Glomerular endothelial cell (primary cell): ENCODE results near the gene PJA1. TPM values are rescaled to one million over a fixed set of nuclear protein-coding genes. Genes with fewer than 3 reads are reported as not detected.

Source experiments
- DNase-seq: peaks from one replicate; pipeline ENCODE4 v3.0.0-alpha.2; 2011; ENCODE audit warnings: low read depth, low spot score; ENCODE audit errors: extremely low read depth
- total RNA-seq: library from RNA; depleted of rRNA; stranded (reverse); fragments of >200 nt; gene quantifications from 2 replicates; pipeline ENCODE4 v1.2.3, GENCODE V29; 2015

The PJA1 gene
- total RNA-seq, 1 donor from 2014 or later: 15.8 TPM

DNA sequence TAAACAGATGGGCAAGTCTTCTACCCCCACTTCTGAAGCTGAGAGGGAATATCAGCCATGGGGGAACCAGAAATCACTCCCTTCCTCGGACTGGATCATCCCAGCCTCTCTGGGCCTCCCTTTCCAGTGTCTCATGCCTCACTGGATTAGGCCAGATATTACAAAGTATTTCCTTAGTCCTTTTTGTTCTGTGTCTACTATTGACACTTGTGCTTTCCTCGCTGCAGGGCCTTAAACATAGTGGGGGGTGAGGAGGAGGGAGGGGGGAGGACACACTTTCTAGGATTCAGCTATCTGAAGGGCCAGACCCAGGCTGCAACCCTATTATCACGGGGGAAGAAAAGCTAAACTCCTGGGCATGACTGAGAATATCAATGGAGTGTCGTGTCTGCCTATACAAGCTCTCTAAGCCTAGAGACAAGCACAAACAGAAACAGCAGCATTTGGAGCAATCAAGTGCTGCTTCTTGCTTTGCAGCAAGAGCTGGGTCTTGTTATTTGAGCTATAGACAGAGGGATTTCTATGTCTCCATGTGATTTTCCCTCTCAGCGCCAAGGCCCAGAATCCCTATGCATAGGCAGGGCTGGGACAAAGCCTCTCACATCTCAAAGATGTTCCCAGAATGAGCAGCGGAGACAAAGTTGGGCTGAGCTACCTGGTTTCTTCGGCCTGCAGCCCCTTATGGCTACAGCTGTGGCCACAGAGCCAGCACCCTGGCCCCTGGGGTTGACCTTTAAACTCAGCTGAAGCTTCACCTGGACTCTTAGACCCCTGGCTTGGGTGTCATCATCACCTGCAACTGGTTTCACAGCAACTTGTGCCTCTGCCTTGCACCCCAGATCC, 20.2 kb downstream of the PJA1 start:
- DNase-seq: no peak

DNA sequence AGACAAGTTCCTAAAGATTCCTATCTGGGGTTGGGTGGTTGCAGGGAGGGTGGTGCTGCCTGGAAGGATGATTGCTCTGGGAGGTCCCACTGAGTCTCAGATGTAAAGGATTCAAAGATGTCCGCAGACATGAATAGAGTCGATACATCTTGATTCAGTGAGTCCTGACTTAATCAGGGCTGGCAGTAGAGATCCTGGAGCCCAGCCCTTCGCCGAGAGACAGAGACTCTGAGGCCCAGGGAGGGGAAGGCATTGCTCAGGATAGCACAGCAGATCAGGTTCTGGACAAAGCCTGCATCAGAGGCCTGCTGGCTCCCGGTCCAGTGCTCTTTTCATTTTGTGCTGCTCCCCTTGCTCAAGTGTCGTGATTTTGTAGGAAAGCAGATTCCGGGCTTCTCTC, 21.7 kb downstream of the PJA1 start:
- DNase-seq: no peak

DNA sequence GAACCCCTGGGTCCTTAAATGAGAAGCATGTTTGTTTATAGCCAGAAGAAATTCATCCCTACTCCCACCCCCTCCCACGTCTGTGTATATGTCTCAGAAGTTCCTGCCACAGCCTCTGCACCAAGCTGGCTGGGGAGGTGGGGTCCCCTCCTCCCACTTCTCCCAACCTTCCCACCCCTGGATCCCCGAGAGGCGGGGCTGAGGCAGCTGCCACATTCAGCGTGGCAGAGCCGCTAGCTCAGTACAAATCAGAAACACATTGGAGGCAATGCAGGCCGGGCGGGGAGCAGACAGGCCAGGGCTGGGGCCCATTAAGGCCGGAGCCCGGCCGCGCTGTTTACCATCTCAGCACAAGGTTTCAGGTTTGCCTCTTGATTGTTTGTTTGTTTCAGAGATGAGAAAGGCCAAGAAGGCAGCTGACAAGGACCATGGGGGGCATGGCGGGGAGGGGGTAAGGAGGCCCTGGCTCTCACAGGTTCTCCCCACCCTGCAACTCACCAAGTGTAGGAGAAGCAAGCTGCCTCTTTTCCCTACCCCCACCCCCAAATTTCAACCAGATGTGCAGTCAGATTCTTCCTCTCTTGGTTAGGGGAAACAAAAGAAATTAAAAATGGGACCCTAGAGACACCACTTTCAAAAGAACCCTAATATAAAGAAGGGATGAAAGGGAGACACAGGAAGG, 22.3 kb downstream of the PJA1 start:
- no peak for DNase-seq

DNA sequence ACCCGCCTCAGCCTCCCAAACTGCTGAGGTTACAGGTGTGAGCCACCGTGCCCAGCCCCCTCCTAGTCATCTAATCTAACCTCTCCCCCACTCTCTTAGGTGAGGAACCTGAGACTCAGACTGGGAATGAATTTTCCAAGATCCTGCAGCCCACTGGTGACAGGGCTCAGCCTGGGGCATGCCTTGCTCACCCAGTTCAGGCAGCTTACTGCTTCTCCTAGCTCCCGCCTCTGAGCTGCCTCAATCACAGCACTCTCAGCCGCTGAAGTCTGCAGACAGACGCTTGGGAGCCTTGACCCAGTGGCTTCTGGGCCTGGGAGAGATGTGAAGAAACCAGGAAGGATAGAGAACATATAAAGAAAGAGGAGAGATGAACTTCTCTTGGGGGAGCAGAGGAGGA, 24.4 kb downstream of the PJA1 start:
- DNase-seq: no peak

DNA sequence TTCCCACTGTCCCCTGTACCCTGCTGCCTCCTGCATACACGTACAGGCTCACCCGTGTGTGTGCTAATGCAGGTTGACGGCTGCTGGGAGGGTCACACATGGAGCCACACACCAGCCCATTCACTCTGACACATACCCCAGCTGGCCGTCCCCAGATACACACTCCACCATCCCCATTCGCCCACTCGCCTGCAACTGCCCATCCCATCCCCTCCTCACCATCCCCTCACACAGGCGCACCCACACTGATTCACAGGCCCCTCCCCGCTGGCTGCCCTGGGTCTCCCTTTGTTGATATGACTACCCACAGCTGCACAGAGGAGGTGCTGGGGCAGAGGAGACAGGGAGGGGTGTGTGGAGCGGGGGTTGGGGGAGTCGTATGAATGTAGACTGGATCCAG, 25.7 kb downstream of the PJA1 start:
- DNase-seq: no peak

DNA sequence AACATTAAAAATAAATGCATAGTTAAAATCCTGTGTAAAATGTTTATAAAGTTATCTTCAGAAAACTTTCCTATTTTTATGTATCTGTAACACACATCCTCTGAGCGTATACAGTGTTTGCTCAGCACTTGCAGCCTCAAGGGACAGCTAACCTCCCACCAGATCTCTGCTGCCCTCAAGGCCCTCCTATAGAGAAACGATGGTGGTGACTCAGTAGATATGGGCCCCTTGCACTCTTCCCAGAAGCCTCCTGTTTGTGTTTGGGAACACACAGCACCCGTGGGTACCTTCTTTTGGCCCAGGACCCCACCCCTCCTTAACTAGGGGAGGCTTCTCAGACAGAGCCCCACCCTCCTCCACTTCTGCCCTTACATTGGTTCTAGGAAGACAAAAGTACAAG, 26.7 kb downstream of the PJA1 start:
- DNase-seq: no peak

DNA sequence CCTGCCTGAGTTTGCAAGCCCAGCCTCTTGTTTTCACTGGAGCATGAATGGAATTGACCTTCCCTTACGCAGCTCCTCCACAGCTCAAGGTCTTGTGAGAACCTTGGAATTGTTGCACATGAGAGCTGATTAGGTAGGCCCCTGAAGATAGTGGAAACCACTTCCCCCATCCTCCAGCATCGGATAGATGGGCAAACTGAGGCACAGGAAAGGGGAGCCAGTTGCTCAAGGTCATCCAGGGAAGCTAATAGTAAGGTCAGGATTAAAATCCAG, 27.2 kb downstream of the PJA1 start:
- no peak for DNase-seq

DNA sequence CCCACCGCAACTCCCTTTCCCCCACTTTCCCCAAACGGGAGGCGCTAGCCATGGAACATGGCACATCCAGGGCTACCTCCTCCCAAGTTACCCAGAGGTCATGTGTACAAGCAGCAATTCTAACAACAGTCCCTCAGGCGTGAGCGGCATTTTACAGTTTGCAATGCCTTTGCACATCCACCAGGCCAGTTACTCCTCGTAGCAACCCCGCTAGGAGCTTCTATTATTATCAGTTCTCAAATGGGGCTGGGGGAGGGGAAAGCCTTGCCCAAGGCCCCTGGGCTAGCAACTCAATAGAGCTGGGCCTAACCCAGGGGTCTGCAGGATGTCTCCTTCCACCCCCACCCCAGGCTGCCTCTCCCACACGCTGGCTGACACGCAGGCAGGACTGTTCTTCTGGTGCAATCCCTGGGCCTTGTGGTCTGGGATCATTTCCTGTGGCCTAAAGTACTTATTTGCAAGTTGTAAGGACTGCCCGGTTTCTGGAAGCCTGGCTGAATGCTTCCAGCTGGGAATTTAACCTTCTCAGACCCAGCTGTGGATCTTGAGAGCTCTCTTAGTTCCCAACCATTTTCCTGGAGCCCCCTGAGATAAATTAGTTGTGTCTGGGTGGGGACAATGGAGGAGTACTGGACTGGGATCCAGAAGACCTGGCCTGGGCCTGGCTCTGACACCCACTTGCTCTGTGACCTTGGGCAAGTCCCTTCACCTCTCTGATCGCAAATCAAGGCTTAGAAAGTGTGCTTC, 27.7 kb downstream of the PJA1 start:
- DNase-seq: no peak

DNA sequence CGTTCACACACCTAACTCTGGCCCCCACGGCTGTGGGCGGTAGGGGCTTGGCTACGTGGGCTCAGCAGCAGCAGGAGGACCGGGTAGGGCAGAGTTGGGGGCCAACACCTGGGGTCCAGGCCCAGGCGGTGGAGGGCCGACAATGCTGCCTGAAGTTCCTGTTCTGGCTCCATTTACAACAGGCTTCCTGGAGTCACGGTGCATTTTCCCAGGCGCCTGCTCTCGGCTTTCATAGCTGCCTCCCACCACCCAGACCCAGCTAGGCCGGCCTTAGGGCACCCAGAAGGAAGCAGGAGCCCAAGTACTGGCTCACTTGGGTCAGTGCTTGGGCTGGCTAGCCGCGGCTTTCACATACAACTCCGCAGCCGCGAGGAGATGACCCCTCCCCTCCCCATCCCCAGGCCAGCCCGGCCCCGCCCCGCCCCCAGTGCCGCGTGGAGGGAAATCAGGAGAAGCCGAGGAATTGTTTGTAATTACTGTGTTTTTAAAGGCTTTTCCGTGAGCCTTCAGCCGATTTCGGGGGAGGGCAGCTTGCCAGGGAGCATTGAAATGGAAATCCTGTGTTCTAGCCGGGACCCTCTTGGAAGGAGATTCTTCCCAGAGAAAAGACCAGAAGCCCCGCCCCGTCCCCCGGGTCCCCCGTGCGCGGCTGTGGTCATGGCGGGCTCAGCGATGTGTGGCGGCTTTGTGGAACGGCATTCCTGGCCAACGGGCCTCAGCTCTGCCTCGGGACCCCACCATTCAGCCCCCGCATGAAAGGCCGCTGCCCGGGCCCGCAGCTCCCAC, 28.5 kb downstream of the PJA1 start:
- no peak for DNase-seq

DNA sequence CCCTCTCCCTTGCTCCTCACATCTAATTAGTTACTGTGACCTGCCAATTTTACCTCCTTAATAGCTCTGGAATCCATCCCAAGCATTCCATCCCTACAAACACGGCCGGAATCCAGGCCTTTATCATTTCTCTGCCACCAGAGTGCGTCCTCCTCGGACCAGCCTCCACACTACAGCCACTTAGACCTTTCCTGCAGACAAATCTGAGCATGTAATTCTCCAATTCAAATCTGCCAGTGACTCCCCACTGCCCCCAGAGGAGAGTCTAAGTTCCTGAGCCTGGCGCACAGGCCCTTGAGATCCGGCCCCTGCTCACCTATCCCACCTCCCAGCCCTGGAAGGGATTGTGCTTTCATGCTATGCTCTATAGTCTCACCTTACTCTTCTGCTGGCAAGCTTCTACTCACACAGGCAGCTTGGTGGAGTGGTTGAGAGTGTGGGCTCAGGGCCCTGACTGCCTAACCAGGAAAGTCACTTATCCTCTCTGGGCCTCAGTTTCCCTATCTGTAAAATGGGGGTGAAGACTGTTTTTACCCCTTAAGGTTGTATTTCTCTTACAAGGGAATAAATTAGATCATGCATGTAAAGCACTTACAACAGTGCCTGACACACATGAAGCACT, 31.2 kb downstream of the PJA1 start:
- DNase-seq: no peak

DNA sequence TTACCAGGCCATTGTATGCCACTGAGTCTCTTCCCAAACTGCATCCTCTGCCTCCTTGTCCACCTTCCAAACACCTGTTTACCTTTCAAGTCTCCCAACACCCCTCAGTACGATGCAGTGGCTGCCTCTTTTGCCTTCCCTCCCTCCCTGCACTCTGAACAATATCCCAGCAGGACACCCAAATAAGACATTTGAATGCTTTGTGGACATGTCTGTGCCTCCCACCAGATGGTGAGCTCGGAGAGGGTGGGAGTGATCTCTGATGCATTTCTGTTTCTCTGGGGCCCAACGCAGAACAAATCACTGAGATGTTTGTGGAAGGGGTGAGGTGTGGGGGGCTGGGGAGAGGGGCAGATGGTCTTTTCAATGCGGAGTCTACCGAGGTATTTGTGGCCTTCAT, 33.4 kb downstream of the PJA1 start:
- no peak for DNase-seq

DNA sequence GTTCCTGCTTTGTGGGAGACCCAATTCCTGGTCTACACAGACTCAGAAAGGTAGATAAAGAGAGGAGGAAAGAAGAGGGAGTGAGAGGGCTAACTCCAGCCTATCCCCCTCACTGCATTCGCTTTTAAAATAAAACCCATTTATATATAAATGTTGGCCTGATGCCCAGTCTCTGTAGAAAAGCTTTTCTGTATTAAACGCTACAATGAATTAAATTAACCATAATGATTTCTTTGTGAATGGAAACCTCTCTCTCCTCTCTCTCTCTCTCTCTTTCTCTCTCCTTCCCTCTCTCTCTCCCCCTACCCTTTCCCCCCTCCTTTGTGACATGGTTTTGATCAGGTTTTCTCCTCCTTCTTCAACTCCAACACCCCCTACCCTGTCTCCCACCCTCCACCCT, 34.8 kb downstream of the PJA1 start:
- DNase-seq: no peak

DNA sequence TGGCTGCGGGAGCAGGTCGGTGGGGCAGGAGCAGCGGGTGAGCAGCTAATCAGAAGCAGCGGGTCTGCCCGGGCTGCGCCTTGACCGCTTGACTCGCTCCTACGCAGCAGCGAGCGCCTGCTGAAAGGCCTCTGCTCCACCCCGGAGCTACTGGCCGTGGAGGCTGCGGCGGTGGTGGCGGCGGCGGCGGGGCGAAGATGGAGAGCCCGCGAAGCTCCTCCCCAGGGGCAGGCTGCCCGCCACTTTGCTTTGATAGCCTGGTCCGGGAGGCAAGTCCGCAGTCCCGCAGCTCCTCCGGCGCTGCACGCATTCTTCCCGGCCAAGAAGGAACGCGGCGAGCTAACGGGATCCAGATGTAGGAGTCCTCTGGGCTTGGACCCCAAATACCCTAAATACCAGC, 36.7 kb downstream of the PJA1 start:
- DNase-seq: no peak

DNA sequence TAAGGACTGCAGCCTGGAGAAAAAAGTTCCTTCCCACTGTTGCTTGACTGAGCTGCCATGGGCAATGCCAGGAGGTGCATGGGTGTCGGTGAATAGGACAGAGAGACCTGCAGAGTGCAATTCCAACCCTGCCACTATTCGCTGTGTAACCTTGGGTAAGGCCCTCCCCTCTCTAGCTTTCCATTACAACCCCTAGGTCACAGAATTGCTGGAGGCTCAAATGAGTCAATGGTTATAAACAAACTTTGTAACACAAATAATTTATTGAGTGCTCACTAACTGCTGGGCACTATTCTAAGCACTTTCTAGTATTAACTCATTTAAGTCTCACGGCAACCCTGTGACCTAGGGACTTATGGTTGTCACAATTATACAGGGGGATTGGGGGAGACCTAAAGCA, 37.8 kb downstream of the PJA1 start:
- no peak for DNase-seq

DNA sequence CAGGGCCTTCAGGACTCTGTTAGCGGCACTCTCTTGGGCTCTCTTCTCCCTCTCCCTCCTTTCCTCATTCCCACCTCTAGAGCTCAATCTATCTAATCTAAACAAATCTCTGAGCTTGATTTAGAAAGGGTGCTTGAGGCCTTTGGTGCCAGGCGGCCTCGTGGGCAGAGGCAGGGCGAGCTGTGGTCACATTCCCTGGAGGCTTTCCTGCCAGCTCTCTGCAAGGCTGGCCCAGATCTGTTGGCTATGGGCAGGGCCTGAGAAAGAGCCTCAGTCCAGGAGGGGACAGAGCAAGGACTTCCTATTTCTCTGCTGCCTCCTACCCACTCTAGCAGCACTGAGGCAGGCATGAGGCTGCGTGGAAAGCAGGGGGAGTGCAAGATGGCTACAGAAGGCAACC, 38.6 kb downstream of the PJA1 start:
- no peak for DNase-seq

DNA sequence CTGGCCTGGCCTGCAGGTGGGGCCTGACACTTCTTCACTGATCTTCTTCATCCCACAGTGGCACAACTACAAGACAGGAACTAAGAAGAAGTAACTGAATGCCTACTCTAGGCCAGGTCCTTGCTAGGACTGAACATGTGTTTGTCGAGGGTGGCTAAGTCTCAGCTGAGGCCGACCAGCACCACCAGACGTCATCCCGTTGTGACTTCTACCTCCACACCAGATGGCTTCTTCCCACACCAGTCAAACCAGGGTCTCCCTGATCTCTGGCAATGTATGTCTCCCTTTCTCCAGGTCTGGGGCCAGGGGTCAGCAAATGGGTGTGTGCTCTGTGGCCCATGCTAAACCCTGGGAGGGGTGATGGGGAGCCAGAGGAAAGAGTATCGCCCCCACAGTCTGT, 40.2 kb downstream of the PJA1 start:
- DNase-seq: no peak

DNA sequence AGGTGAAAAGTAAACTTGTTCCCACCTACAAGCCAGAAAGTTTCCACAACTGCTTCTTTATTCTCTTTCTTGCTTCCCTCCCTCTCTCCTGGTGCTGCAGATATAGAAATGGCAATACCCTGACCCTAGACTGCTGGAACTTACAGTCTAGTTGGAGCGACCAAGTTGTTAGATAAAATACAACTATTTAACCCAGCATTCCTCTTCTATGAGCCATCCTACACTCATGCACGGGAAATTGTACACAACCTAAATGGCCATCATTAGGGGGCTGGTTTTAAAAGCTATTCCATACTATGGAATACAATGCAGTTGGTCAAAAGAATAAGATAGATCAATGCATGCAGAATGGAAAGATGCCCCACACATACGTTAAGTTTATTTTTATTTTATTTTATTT, 41.1 kb downstream of the PJA1 start:
- no peak for DNase-seq

DNA sequence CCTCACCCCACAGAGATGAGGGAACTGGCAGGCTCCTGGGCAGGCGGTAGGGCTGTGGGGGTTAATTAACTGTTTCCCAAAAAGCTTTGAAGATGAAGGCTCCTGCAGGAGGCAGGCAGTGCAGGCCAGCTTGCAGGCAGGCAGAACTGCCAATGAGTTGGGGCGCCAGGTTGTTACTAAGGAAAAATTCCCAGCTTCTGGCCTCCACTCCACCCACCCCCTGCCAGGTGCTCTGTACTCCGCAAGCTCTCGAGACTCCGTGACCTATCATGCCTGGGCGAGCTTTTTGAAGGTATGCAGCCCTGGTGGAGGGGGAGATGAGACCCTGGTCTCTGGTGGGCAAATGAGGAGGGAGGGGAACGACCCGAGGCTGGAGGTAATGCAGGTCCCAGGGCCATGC, 41.8 kb downstream of the PJA1 start:
- no peak for DNase-seq

DNA sequence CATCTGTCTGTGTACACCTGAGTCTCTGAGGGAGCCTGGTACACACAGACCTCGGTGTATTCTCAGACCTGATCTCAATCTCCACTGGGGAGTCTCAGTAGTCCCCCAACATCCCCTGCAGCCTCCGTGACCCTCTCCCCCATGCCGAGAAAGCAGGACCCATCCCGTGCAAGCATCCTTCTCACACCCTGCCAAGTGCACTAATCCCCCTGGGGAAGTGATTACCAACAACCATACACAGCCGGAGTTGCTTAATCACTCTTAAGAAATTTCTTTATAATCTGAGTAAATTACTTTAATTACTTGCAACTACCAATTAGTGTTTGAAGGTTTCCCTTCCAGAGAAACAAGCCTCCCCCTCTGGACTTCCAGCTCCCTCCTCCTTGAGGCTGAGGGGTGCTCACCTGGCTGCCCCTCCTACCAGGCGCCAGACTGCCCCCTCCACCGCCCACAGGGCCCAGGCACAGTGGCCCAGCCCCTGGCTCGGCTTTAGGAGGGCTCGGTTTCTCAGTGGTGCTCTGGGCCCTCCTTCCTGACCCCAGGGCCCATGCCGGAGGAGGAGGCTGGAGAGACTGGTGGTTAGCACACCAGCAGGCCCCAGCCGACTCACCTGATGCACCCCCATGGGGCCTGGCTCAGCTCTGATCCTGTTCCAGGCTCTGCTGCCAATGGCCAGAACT, 43.8 kb downstream of the PJA1 start:
- DNase-seq: no peak

DNA sequence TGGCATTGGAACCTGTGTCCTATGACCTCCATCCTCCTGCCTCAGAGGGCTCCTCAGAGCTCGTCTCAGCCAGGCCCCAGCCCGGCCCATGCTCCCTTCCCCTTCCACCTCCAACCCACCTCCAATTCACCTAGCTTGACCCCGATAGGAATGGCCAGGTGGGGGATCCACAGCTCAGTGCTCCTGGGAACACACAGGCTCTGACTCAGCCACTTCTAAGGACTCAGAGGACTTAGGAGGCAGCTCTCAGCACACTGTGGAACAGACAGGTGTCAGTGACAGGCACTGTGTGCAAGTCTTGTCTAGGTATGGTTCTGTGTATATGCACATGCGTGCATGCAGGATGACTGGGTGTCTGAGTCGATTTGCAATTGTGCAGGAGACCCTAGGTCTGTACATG, 44.8 kb downstream of the PJA1 start:
- no peak for DNase-seq
